ENCODE results near the gene PTH1R. TPM values are rescaled to one million over a fixed set of nuclear protein-coding genes. Genes with fewer than 3 reads are reported as not detected.

The PTH1R gene
- total RNA-seq, 5 donors from 2014 or later (not counting 1 experiment from before 2014, with no cell fraction given): 0.32 TPM; not detected in 4

DNA sequence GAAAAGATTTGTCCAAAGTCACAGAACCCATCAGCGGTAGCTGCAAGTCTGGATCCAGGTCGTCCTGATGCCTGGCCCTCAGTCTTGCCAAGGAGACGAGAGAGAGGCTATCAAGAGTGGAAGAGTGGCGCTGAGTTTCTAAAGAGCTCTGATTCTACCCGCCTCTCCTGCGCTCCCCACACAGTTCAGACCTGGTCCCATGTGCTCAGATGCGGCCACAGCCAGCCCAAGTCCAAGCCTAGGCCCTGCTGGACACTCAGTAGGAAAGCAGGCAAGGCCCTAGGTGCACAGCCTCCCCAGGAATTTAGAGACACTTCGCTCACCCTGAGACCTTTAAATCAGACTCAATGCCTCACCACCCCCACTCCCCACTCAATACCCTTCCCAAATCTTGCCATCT is 66.7 kb downstream of the PTH1R start:
- no peak for ATAC-seq (replicated peaks in 1 of 4)
- H3K27ac ChIP-seq (ENCODE audit: low read length): no peak overlapping the region
- no peak for DNase-seq
- no peaks in the 10 kb centered on the region for H3K9me3 Mint-ChIP-seq
- ChIA-PET CTCF (interaction anchor here in 1 of 2 donors (0.7 kb wide), 1 partner anchor 537 kb away, joined by 3 read pairs; the partner anchor contains the start of gene CCRL2), POLR2A (no interaction called here)
- H3K4me3 Mint-ChIP-seq: no peak overlapping the region
- no peaks in the 10 kb centered on the region for H3K27me3 ChIP-seq (replicated peaks in 1 of 2; ENCODE audit: control insufficient read depth in 2 of 2, extremely low read depth in 1 of 2, insufficient read depth in 2 of 2, low read length in 1 of 2)
- no peaks in the 10 kb centered on the region for H3K9me3 ChIP-seq
- WGBS (ENCODE audit: insufficient coverage): 100% methylated on average over 7 of the region's 8 CpGs
- no peak overlapping the region for H3K4me3 ChIP-seq (ENCODE audit: control insufficient read depth in 1 of 2, extremely low read depth in 1 of 2, low read length in 1 of 2)
- peak overlapping the region; percentile 61 to 96 for H3K27ac Mint-ChIP-seq
- peaks cover 26% of the 10 kb centered on the region for H3K36me3 Mint-ChIP-seq
- H3K27me3 Mint-ChIP-seq: no peaks in the 10 kb centered on the region
- peaks cover 3 to 36% of the 10 kb centered on the region in 2 donors for H3K36me3 ChIP-seq (ENCODE audit: control insufficient read depth in 2 of 2, extremely low read depth in 1 of 2, insufficient read depth in 1 of 2, low read length in 1 of 2)
- peaks cover 75 to 85% (median 83%) of the 10 kb centered on the region in 3 donors for H3K4me1 Mint-ChIP-seq
- peaks cover 19 to 84% of the 10 kb centered on the region in 2 experiments for H3K4me1 ChIP-seq (ENCODE audit: control insufficient read depth in 1 of 2, extremely low read depth in 1 of 2, insufficient read depth in 2 of 2, low read length in 2 of 2)

DNA sequence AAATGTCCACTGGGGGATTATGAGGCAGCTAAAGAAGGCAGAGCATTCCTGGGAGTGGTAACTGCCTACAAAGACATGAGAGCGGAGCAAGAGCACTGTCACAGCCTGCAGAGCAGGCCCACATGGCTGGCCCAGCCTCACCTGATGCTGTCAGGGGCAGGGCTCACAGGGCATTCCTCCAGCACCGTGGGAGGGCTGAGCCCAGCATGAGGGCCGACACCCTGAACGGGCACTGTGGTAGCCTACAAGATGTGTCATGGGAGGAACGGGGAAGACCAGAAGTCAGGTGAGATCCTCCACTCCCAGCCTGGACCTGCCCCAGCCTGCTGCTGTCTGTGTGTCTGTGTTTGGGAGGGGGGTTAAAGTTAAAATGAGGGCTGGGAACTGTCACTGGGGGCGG is 68.9 kb downstream of the PTH1R start:
- Histone ChIP-seq H3K4me3 (ENCODE audit: control insufficient read depth in 1 of 2, extremely low read depth in 1 of 2, low read length in 1 of 2) (no peak overlapping the region), H3K27me3 (replicated peaks in 1 of 2; ENCODE audit: control insufficient read depth in 2 of 2, extremely low read depth in 1 of 2, insufficient read depth in 2 of 2, low read length in 1 of 2) (no peaks in the 10 kb centered on the region), H3K36me3 (ENCODE audit: control insufficient read depth in 2 of 2, extremely low read depth in 1 of 2, insufficient read depth in 1 of 2, low read length in 1 of 2) (peaks cover 3 to 19% of the 10 kb centered on the region in 2 donors), H3K9me3 (no peaks in the 10 kb centered on the region), H3K27ac (ENCODE audit: low read length) (peak overlapping the region; percentile 93), H3K4me1 (ENCODE audit: control insufficient read depth in 1 of 2, extremely low read depth in 1 of 2, insufficient read depth in 2 of 2, low read length in 2 of 2) (peaks cover 26 to 91% of the 10 kb centered on the region in 2 experiments)
- CTCF ChIA-PET: interaction anchor here in 1 of 2 donors (0.6 to 2.4 kb wide), 2 partner anchors 12 to 75 kb away, joined by 3 to 11 read pairs; no protein-coding TSS in a partner anchor
- DNase-seq (no peak), ATAC-seq (replicated peaks in 1 of 4) (no peak)
- POLR2A ChIA-PET: no interaction called here
- H3K36me3 Mint-ChIP-seq: peaks cover 15% of the 10 kb centered on the region
- WGBS (ENCODE audit: insufficient coverage): 70% methylated on average over 2 of the region's 6 CpGs
- no peaks in the 10 kb centered on the region for H3K27me3 Mint-ChIP-seq
- H3K4me1 Mint-ChIP-seq: peaks cover 84 to 89% (median 86%) of the 10 kb centered on the region in 3 donors
- no peaks in the 10 kb centered on the region for H3K9me3 Mint-ChIP-seq
- peak overlapping the region in 2 of 3 donors; percentile 40 to 81 for H3K4me3 Mint-ChIP-seq
- peak overlapping the region; percentile 89 to 96 for H3K27ac Mint-ChIP-seq

DNA sequence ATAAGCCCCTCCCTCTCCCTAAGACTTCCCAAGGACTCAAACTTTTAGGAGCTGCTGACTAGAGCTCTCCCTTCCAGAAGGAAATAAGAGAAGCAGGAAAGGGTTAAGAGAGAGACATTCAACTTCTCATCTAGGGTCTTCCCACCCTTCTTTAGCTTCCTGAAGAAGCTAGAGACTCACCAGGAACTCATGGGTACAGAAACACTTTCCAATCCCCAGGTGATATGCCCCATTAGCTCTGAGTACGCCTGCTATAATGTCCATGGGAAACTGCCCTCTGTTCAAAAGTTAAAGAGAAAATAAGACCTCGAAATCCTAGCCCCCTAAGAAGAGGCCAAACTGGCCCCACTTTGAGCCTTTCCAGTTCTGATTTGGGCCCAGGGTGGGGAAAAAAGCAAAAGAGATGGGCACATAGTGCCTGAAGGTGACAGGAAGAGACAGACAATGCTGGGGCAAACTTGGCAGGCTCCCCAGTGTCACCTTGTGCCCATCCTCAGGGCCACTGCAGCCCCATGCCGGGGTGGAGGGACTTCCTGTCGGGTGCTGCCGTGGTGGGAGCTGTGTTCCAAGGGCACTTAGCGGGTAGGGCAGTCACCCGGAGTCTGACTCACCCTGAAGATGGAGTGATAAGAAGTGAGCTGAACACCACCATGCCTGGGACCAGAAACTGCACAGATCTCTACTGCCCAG is 69.5 kb downstream of the PTH1R start:
- peak overlapping the region; percentile 93 for H3K27ac ChIP-seq (ENCODE audit: low read length)
- H3K27me3 ChIP-seq (replicated peaks in 1 of 2; ENCODE audit: control insufficient read depth in 2 of 2, extremely low read depth in 1 of 2, insufficient read depth in 2 of 2, low read length in 1 of 2): no peaks in the 10 kb centered on the region
- peak; percentile 52 to 73 (median 69) for ATAC-seq (replicated peaks in 1 of 4)
- no peak overlapping the region for H3K4me3 ChIP-seq (ENCODE audit: control insufficient read depth in 1 of 2, extremely low read depth in 1 of 2, low read length in 1 of 2)
- Mint-ChIP-seq H3K36me3 (peaks cover 15% of the 10 kb centered on the region), H3K9me3 (no peaks in the 10 kb centered on the region), H3K4me1 (peaks cover 87 to 92% (median 89%) of the 10 kb centered on the region in 3 donors), H3K27me3 (no peaks in the 10 kb centered on the region), H3K27ac (peak overlapping the region; percentile 89 to 96), H3K4me3 (peak overlapping the region; percentile 57 to 81 (median 76))
- DNase-seq: peak; percentile 41 to 80 (median 65)
- WGBS (ENCODE audit: insufficient coverage): 7% methylated on average over 6 of the region's 7 CpGs
- H3K4me1 ChIP-seq (ENCODE audit: control insufficient read depth in 1 of 2, extremely low read depth in 1 of 2, insufficient read depth in 2 of 2, low read length in 2 of 2): peaks cover 26 to 92% of the 10 kb centered on the region in 2 experiments
- ChIA-PET CTCF (interaction anchor here (1.2 to 2.4 kb wide), 3 partner anchors 11 to 37 kb away, joined by 3 to 11 read pairs (median 4); no protein-coding TSS in a partner anchor), POLR2A (interaction anchor here (0.5 to 1.4 kb wide), 3 partner anchors 12 to 984 kb away, joined by 4 to 7 read pairs (median 5); no protein-coding TSS in a partner anchor)
- no peaks in the 10 kb centered on the region for H3K9me3 ChIP-seq
- peaks cover 3 to 16% of the 10 kb centered on the region in 2 donors for H3K36me3 ChIP-seq (ENCODE audit: control insufficient read depth in 2 of 2, extremely low read depth in 1 of 2, insufficient read depth in 1 of 2, low read length in 1 of 2)

DNA sequence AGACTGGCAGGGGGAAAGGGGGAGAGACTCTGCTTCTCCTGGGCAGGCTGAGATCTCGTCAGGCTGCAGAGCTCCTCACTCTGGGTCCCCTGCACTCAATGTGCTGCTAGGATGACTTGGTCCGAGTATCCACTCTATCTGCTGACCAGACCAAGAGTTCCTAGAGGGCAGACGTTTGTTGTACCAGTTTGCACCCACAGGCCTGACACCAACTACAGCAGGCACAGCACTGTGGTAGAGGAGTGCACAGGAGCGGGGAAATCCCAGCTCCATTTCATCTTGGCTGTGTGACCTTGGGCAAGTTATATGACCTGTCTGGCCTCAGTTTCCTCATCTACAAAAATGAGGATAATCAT is 70.0 kb downstream of the PTH1R start:
- DNase-seq (peak in 2 of 35 experiments; percentile 19 to 61), ATAC-seq (replicated peaks in 1 of 4) (peak in 3 of 4 experiments; percentile 10 to 34 (median 21))
- H3K9me3 ChIP-seq: no peaks in the 10 kb centered on the region
- Mint-ChIP-seq H3K4me1 (peaks cover 87 to 92% (median 89%) of the 10 kb centered on the region in 3 donors), H3K4me3 (peak overlapping the region; percentile 57 to 81 (median 76)), H3K27ac (peak overlapping the region; percentile 89 to 96), H3K27me3 (no peaks in the 10 kb centered on the region), H3K36me3 (peaks cover 15% of the 10 kb centered on the region), H3K9me3 (no peaks in the 10 kb centered on the region)
- ChIA-PET POLR2A (interaction anchor here (0.5 to 1.4 kb wide), 3 partner anchors 12 to 243 kb away, joined by 3 to 5 read pairs (median 4); partner anchors contain the start of gene NBEAL2 (in 1 of the 2)), CTCF (interaction anchor here (0.5 to 2.4 kb wide), 4 partner anchors 11 to 332 kb away, joined by 3 to 11 read pairs (median 4); no protein-coding TSS in a partner anchor)
- WGBS (ENCODE audit: insufficient coverage): 40% methylated on average over 1 of the region's 4 CpGs
- H3K4me3 ChIP-seq (ENCODE audit: control insufficient read depth in 1 of 2, extremely low read depth in 1 of 2, low read length in 1 of 2): peak overlapping the region in 1 of 2 donors; percentile 3
- H3K36me3 ChIP-seq (ENCODE audit: control insufficient read depth in 2 of 2, extremely low read depth in 1 of 2, insufficient read depth in 1 of 2, low read length in 1 of 2): peaks cover 3 to 11% of the 10 kb centered on the region in 2 donors
- peak overlapping the region; percentile 93 for H3K27ac ChIP-seq (ENCODE audit: low read length)
- H3K27me3 ChIP-seq (replicated peaks in 1 of 2; ENCODE audit: control insufficient read depth in 2 of 2, extremely low read depth in 1 of 2, insufficient read depth in 2 of 2, low read length in 1 of 2): no peaks in the 10 kb centered on the region
- peaks cover 26 to 92% of the 10 kb centered on the region in 2 experiments for H3K4me1 ChIP-seq (ENCODE audit: control insufficient read depth in 1 of 2, extremely low read depth in 1 of 2, insufficient read depth in 2 of 2, low read length in 2 of 2)

DNA sequence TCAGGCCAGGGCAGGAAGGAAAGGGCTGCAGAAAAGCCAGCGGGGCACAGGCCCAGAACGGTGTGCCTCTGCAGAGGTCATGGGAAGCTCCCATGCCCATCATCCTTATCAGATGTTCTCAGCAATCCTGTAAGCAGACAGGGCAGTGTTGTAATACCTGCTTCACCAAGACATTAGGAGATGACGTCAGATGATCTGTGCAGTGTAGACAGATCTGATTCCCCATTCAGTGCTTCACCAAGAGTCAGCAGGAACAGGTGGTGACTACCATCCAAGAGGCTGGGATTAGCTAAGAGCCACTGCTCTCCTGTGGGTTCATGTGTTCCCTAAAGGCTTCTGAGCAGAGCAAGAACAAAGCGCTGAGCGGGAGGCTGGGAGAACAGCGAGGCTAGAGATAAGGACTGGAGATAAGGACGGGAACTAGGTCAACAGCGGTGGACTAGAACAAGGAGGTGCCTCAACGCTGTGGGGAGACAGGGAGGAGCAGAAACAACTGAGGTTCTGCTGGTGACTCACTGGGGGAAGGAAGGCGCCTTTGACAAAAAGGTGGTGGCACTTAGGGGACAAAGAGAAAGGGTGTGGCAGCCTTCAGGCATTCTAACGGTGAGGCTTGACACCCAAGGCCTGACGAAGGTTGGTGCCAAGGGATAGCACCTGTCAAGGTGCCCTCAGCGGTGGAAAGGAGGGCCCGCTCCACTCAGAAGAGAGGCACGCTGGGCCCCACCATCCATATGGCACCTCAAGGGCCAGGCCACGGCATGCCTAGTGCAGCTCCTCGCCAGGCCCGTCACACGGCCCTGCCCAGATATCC is 70.7 kb downstream of the PTH1R start:
- Histone ChIP-seq H3K9me3 (no peaks in the 10 kb centered on the region), H3K27me3 (replicated peaks in 1 of 2; ENCODE audit: control insufficient read depth in 2 of 2, extremely low read depth in 1 of 2, insufficient read depth in 2 of 2, low read length in 1 of 2) (no peaks in the 10 kb centered on the region), H3K4me3 (ENCODE audit: control insufficient read depth in 1 of 2, extremely low read depth in 1 of 2, low read length in 1 of 2) (peak overlapping the region; percentile 3 to 15), H3K4me1 (ENCODE audit: control insufficient read depth in 1 of 2, extremely low read depth in 1 of 2, insufficient read depth in 2 of 2, low read length in 2 of 2) (peaks cover 33 to 92% of the 10 kb centered on the region in 2 experiments), H3K36me3 (ENCODE audit: control insufficient read depth in 2 of 2, extremely low read depth in 1 of 2, insufficient read depth in 1 of 2, low read length in 1 of 2) (peaks cover 3 to 8% of the 10 kb centered on the region in 2 donors), H3K27ac (ENCODE audit: low read length) (peak overlapping the region; percentile 93)
- DNase-seq (peak; percentile 29 to 84 (median 63)), ATAC-seq (replicated peaks in 1 of 4) (peak; percentile 77 to 86 (median 84))
- H3K27me3 Mint-ChIP-seq: no peaks in the 10 kb centered on the region
- CTCF ChIA-PET: interaction anchor here (0.5 to 2.4 kb wide), 4 partner anchors 10 to 331 kb away, joined by 3 to 11 read pairs (median 4); no protein-coding TSS in a partner anchor
- WGBS (ENCODE audit: insufficient coverage): 20% methylated on average over 16 of the region's 19 CpGs
- peaks cover 15% of the 10 kb centered on the region for H3K36me3 Mint-ChIP-seq
- H3K9me3 Mint-ChIP-seq: no peaks in the 10 kb centered on the region
- POLR2A ChIA-PET: interaction anchor here in 1 of 2 donors (0.5 to 1.4 kb wide), 2 partner anchors 11 to 31 kb away, joined by 3 to 4 read pairs; partner anchors contain the start of gene NBEAL2
- H3K4me1 Mint-ChIP-seq: peaks cover 89 to 92% (median 90%) of the 10 kb centered on the region in 3 donors
- peak overlapping the region; percentile 57 to 81 (median 76) for H3K4me3 Mint-ChIP-seq
- peak overlapping the region; percentile 89 to 96 for H3K27ac Mint-ChIP-seq
